NCI-H2196 (cell line): ENCODE measurements around the gene KNG1.

ENCODE experiments used
- DNase-seq: peaks from one replicate; lab custom pipeline; 2025; ENCODE audit not compliant: unreplicated experiment; lab: John Stamatoyannopoulos, UW

The KNG1 gene

GRCh38 chr3:186772701-186773417, 55.7 kb downstream of the KNG1 start:
- no peak for DNase-seq

GRCh38 chr3:186775999-186776398, 58.8 kb downstream of the KNG1 start:
- DNase-seq: no peak

GRCh38 chr3:186779204-186779603, 62.0 kb downstream of the KNG1 start:
- DNase-seq: no peak

GRCh38 chr3:186782542-186783057, 65.4 kb downstream of the KNG1 start:
- DNase-seq: no peak

GRCh38 chr3:186783058-186783730, 66.0 kb downstream of the KNG1 start, which contains the start of gene EIF4A2:
TSS of gene EIF4A2 (plus strand) at chr3:186783577. CDS start at chr3:186783611, 34 bp downstream.
- DNase-seq: peak; percentile 98

- DNase-seq: peak; percentile 91
Measured at GRCh38 chr3:186783731-186784515, 66.8 kb downstream of the KNG1 start.

- DNase-seq: no peak
Measured at GRCh38 chr3:186784820-186785494, 67.8 kb downstream of the KNG1 start.

- DNase-seq: no peak
Measured at GRCh38 chr3:186785495-186786018, 68.4 kb downstream of the KNG1 start.

- DNase-seq: no peak
Measured at GRCh38 chr3:186786922-186787321, 69.8 kb downstream of the KNG1 start.

GRCh38 chr3:186787642-186788481, 70.7 kb downstream of the KNG1 start:
- DNase-seq: no peak

- peak; percentile 41 for DNase-seq
Measured at GRCh38 chr3:186788482-186789370, 71.6 kb downstream of the KNG1 start.

- no peak for DNase-seq
Measured at GRCh38 chr3:186789554-186790260, 72.5 kb downstream of the KNG1 start.

- DNase-seq: no peak
Measured at GRCh38 chr3:186790261-186790981, 73.3 kb downstream of the KNG1 start.
